ENCODE data around the gene TLK1.
"Not testable (repeated sequence)": the region's sequence is repeated elsewhere in the genome, so short reads cannot be mapped to it uniquely, and the experiment has no call there.

The TLK1 gene

GRCh38 chr2:171091517-171091916 lies 69.2 kb downstream of the TLK1 start:
- not testable (repeated sequence) for DNase-seq (ENCODE audit: low spot score); H2AK5ac ChIP-seq (ENCODE audit: low read depth, low read length); H3K23ac ChIP-seq (ENCODE audit: low read depth, low read length, poor library complexity); H3K4me1 ChIP-seq (ENCODE audit: control insufficient read depth in 2 of 2, insufficient read depth in 1 of 2, low read depth in 1 of 2, low read length in 2 of 2); H3K79me1 ChIP-seq (ENCODE audit: low read depth, low read length); H3K4ac ChIP-seq (ENCODE audit: low read length); H2BK12ac ChIP-seq (ENCODE audit: low read length); H3K27ac ChIP-seq (replicated peaks; ENCODE audit: low read length); H3K9me3 ChIP-seq (replicated peaks in 1 of 2; ENCODE audit: control insufficient read depth in 2 of 2, insufficient read depth in 1 of 2, low read depth in 1 of 2, low read length in 2 of 2); H3K4me3 ChIP-seq (ENCODE audit: low read length in 2 of 2); H2BK15ac ChIP-seq (ENCODE audit: low read length); H4K8ac ChIP-seq (ENCODE audit: low read depth, low read length); H3K27me3 ChIP-seq (ENCODE audit: control insufficient read depth in 3 of 3, insufficient read depth in 3 of 3, low read depth in 1 of 3, low read length in 3 of 3); H4K91ac ChIP-seq (ENCODE audit: low read depth, low read length, poor library complexity); H3K14ac ChIP-seq (ENCODE audit: low read length); H3K9ac ChIP-seq (ENCODE audit: low read depth, low read length, poor library complexity); H2BK120ac ChIP-seq (ENCODE audit: low read depth, low read length); H3K4me2 ChIP-seq (ENCODE audit: insufficient read depth, low read length, poor library complexity, severe bottlenecking); H2AFZ ChIP-seq (ENCODE audit: low read length); H3K18ac ChIP-seq (ENCODE audit: low read length); H2BK5ac ChIP-seq (ENCODE audit: low read length)
- peaks cover 0 to 14% of the 10 kb centered on the region in 2 donors for H3K36me3 ChIP-seq (replicated peaks in 1 of 2; ENCODE audit: control insufficient read depth in 2 of 2, insufficient read depth in 2 of 2, low read length in 2 of 2)
- WGBS, 2 donors (ENCODE audit: extremely low coverage in 2 of 2, insufficient read length in 2 of 2, insufficient replicate concordance in 1 of 2), result no CpG with 5 or more reads among the region's 11 CpGs

GRCh38 chr2:171089489-171089888 lies 71.2 kb downstream of the TLK1 start:
- Histone ChIP-seq H3K27me3 (ENCODE audit: control insufficient read depth in 3 of 3, insufficient read depth in 3 of 3, low read depth in 1 of 3, low read length in 3 of 3) (no peaks in the 10 kb centered on the region), H3K36me3 (replicated peaks in 1 of 2; ENCODE audit: control insufficient read depth in 2 of 2, insufficient read depth in 2 of 2, low read length in 2 of 2) (peaks cover 0 to 14% of the 10 kb centered on the region in 2 donors), H3K23ac (ENCODE audit: low read depth, low read length, poor library complexity) (no peak overlapping the region), H3K27ac (replicated peaks; ENCODE audit: low read length) (no peak overlapping the region), H3K9me3 (replicated peaks in 1 of 2; ENCODE audit: control insufficient read depth in 2 of 2, insufficient read depth in 1 of 2, low read depth in 1 of 2, low read length in 2 of 2) (no peaks in the 10 kb centered on the region), H3K9ac (ENCODE audit: low read depth, low read length, poor library complexity) (no peak overlapping the region), H4K91ac (ENCODE audit: low read depth, low read length, poor library complexity) (no peak overlapping the region), H3K18ac (ENCODE audit: low read length) (no peak overlapping the region), H3K4me3 (ENCODE audit: low read length in 2 of 2) (no peak overlapping the region), H2BK15ac (ENCODE audit: low read length) (no peak overlapping the region), H2AK5ac (ENCODE audit: low read depth, low read length) (no peak overlapping the region), H3K4me2 (ENCODE audit: insufficient read depth, low read length, poor library complexity, severe bottlenecking) (no peak overlapping the region), H3K4me1 (ENCODE audit: control insufficient read depth in 2 of 2, insufficient read depth in 1 of 2, low read depth in 1 of 2, low read length in 2 of 2) (no peaks in the 10 kb centered on the region), H2BK5ac (ENCODE audit: low read length) (no peak overlapping the region), H4K8ac (ENCODE audit: low read depth, low read length) (no peak overlapping the region), H2BK12ac (ENCODE audit: low read length) (no peak overlapping the region), H2AFZ (ENCODE audit: low read length) (no peak overlapping the region), H3K79me1 (ENCODE audit: low read depth, low read length) (peaks cover 6% of the 10 kb centered on the region), H3K4ac (ENCODE audit: low read length) (no peak overlapping the region), H3K14ac (ENCODE audit: low read length) (no peak overlapping the region), H2BK120ac (ENCODE audit: low read depth, low read length) (no peak overlapping the region)
- WGBS, 2 donors (ENCODE audit: extremely low coverage in 2 of 2, insufficient read length in 2 of 2, insufficient replicate concordance in 1 of 2), result no CpG with 5 or more reads among the region's 6 CpGs
- DNase-seq (ENCODE audit: low spot score), result no peak

GRCh38 chr2:171088057-171088834 lies 72.4 kb downstream of the TLK1 start:
- Histone ChIP-seq H3K36me3 (replicated peaks in 1 of 2; ENCODE audit: control insufficient read depth in 2 of 2, insufficient read depth in 2 of 2, low read length in 2 of 2) (peaks cover 0 to 14% of the 10 kb centered on the region in 2 donors), H3K14ac (ENCODE audit: low read length) (no peak overlapping the region), H2AFZ (ENCODE audit: low read length) (no peak overlapping the region), H2BK15ac (ENCODE audit: low read length) (no peak overlapping the region), H3K27me3 (ENCODE audit: control insufficient read depth in 3 of 3, insufficient read depth in 3 of 3, low read depth in 1 of 3, low read length in 3 of 3) (no peaks in the 10 kb centered on the region), H3K18ac (ENCODE audit: low read length) (no peak overlapping the region), H2BK12ac (ENCODE audit: low read length) (no peak overlapping the region), H3K9me3 (replicated peaks in 1 of 2; ENCODE audit: control insufficient read depth in 2 of 2, insufficient read depth in 1 of 2, low read depth in 1 of 2, low read length in 2 of 2) (no peaks in the 10 kb centered on the region), H3K4me3 (ENCODE audit: low read length in 2 of 2) (no peak overlapping the region), H3K27ac (replicated peaks; ENCODE audit: low read length) (no peak overlapping the region), H3K4ac (ENCODE audit: low read length) (no peak overlapping the region), H4K8ac (ENCODE audit: low read depth, low read length) (no peak overlapping the region), H2BK5ac (ENCODE audit: low read length) (no peak overlapping the region), H3K23ac (ENCODE audit: low read depth, low read length, poor library complexity) (no peak overlapping the region), H2BK120ac (ENCODE audit: low read depth, low read length) (no peak overlapping the region), H3K9ac (ENCODE audit: low read depth, low read length, poor library complexity) (no peak overlapping the region), H3K4me2 (ENCODE audit: insufficient read depth, low read length, poor library complexity, severe bottlenecking) (no peak overlapping the region), H2AK5ac (ENCODE audit: low read depth, low read length) (no peak overlapping the region), H3K4me1 (ENCODE audit: control insufficient read depth in 2 of 2, insufficient read depth in 1 of 2, low read depth in 1 of 2, low read length in 2 of 2) (no peaks in the 10 kb centered on the region), H4K91ac (ENCODE audit: low read depth, low read length, poor library complexity) (no peak overlapping the region), H3K79me1 (ENCODE audit: low read depth, low read length) (peaks cover 6% of the 10 kb centered on the region)
- WGBS, 2 donors (ENCODE audit: extremely low coverage in 2 of 2, insufficient read length in 2 of 2, insufficient replicate concordance in 1 of 2), result no CpG with 5 or more reads among the region's 5 CpGs
- no peak for DNase-seq (ENCODE audit: low spot score)

GRCh38 chr2:171087547-171087946 lies 73.1 kb downstream of the TLK1 start:
- WGBS, 2 donors (ENCODE audit: extremely low coverage in 2 of 2, insufficient read length in 2 of 2, insufficient replicate concordance in 1 of 2), result no CpG with 5 or more reads among the region's 1 CpG
- no peak overlapping the region for H2AFZ ChIP-seq (ENCODE audit: low read length)
- H3K4me3 ChIP-seq (ENCODE audit: low read length in 2 of 2), result no peak overlapping the region
- H3K4me1 ChIP-seq (ENCODE audit: control insufficient read depth in 2 of 2, insufficient read depth in 1 of 2, low read depth in 1 of 2, low read length in 2 of 2), result no peaks in the 10 kb centered on the region
- H2AK5ac ChIP-seq (ENCODE audit: low read depth, low read length), result no peak overlapping the region
- no peak for DNase-seq (ENCODE audit: low spot score)
- no peak overlapping the region for H3K4ac ChIP-seq (ENCODE audit: low read length)
- no peak overlapping the region for H2BK12ac ChIP-seq (ENCODE audit: low read length)
- no peak overlapping the region for H2BK120ac ChIP-seq (ENCODE audit: low read depth, low read length)
- H3K14ac ChIP-seq (ENCODE audit: low read length), result no peak overlapping the region
- no peak overlapping the region for H3K27ac ChIP-seq (replicated peaks; ENCODE audit: low read length)
- H3K27me3 ChIP-seq (ENCODE audit: control insufficient read depth in 3 of 3, insufficient read depth in 3 of 3, low read depth in 1 of 3, low read length in 3 of 3), result no peaks in the 10 kb centered on the region
- no peak overlapping the region for H3K23ac ChIP-seq (ENCODE audit: low read depth, low read length, poor library complexity)
- peaks cover 0 to 11% of the 10 kb centered on the region in 2 donors for H3K36me3 ChIP-seq (replicated peaks in 1 of 2; ENCODE audit: control insufficient read depth in 2 of 2, insufficient read depth in 2 of 2, low read length in 2 of 2)
- H4K8ac ChIP-seq (ENCODE audit: low read depth, low read length), result no peak overlapping the region
- H2BK15ac ChIP-seq (ENCODE audit: low read length), result no peak overlapping the region
- no peak overlapping the region for H3K9ac ChIP-seq (ENCODE audit: low read depth, low read length, poor library complexity)
- H3K4me2 ChIP-seq (ENCODE audit: insufficient read depth, low read length, poor library complexity, severe bottlenecking), result no peak overlapping the region
- H2BK5ac ChIP-seq (ENCODE audit: low read length), result no peak overlapping the region
- H3K9me3 ChIP-seq (replicated peaks in 1 of 2; ENCODE audit: control insufficient read depth in 2 of 2, insufficient read depth in 1 of 2, low read depth in 1 of 2, low read length in 2 of 2), result no peaks in the 10 kb centered on the region
- H3K79me1 ChIP-seq (ENCODE audit: low read depth, low read length), result peaks cover 6% of the 10 kb centered on the region
- H4K91ac ChIP-seq (ENCODE audit: low read depth, low read length, poor library complexity), result no peak overlapping the region
- H3K18ac ChIP-seq (ENCODE audit: low read length), result no peak overlapping the region

Data from neuronal stem cell (in vitro differentiated cells).